Endothelial cell of umbilical vein (primary cell): ENCODE measurements around the gene ZNF232. TPM values are rescaled to one million over a fixed set of nuclear protein-coding genes. Genes with fewer than 3 reads are reported as not detected.

ENCODE experiments used
- BruUV-seq: library from RNA; stranded (reverse); fragments of 400-500 nt; replicated peaks from 2 replicates; lab custom pipeline; 2021; lab: Mats Ljungman, UMichigan
- CTCF ChIA-PET: fragments of 300-600, 350-600 bp; sonication (Branson Sonifier 250); formaldehyde crosslinking; loops from one replicate; lab custom pipeline; 2021; ENCODE audit warnings: antibody characterized with exemption, inconsistent platforms; lab: Charles Lee
- POLR2A ChIA-PET: fragments of 300-600, 350-600 bp; sonication (Branson Sonifier 250); formaldehyde crosslinking; loops from one replicate; lab custom pipeline; 2021; ENCODE audit warnings: antibody characterized with exemption, inconsistent platforms; lab: Charles Lee
- DNase-seq: peaks from one replicate; pipeline ENCODE4 v3.0.0-alpha.2; 2011; ENCODE audit warnings: low read depth, low spot score
- FAIRE-seq: peaks from 2 replicates; lab custom pipeline; 2011; peaks lifted over from hg19 to GRCh38; lab: Jason Lieb, UNC
- H2AFZ ChIP-seq: 2 replicates; pipeline ENCODE4 v1.6.0; 2012; ENCODE audit warnings: low read depth, low read length, control low read depth, inconsistent platforms
- H3K27ac ChIP-seq: 2 replicates; pipeline ENCODE4 v1.5.1; 2011; ENCODE audit warnings: low read depth, mild to moderate bottlenecking, control low read depth, low read length, moderate library complexity; ENCODE audit not compliant: insufficient read depth
- H3K27me3 ChIP-seq, 2 experiments: 2 replicates each; pipeline versions ENCODE4 v1.6.0 to v1.6.1; 2011; ENCODE audit warnings: low read length in 2 of 2, mixed read lengths in 1 of 2; ENCODE audit not compliant: control insufficient read depth in 2 of 2, insufficient read depth in 2 of 2
- H3K36me3 ChIP-seq, 2 experiments: 2 replicates in 1 of 2; 3 replicates in 1 of 2; pipeline ENCODE4 v1.5.1; 2011; ENCODE audit warnings: low read length in 2 of 2, mild to moderate bottlenecking in 1 of 2, moderate library complexity in 1 of 2; ENCODE audit not compliant: control insufficient read depth in 2 of 2, insufficient read depth in 2 of 2; ENCODE audit errors: extremely low read depth in 1 of 2
- H3K4me1 ChIP-seq: 3 replicates; pipeline ENCODE4 v1.5.1; 2011; ENCODE audit warnings: mild to moderate bottlenecking, low read length; ENCODE audit not compliant: control insufficient read depth, insufficient read depth; ENCODE audit errors: extremely low read depth
- H3K4me2 ChIP-seq: 2 replicates; pipeline ENCODE4 v1.6.1; 2011; ENCODE audit warnings: low read length, control low read depth, mixed read lengths; ENCODE audit not compliant: insufficient read depth
- H3K4me3 ChIP-seq, 3 experiments: fragments of 200-600 bp in 1 of 3; sonication (generic), shearing (Covaris generic) in 1 of 3; replicated peaks in 1 of 3; 2 replicates each; pipeline ENCODE4 v1.5.1; 2011 to 2016; ENCODE audit warnings: control low read depth in 3 of 3, low read length in 3 of 3, mild to moderate bottlenecking in 2 of 3, inconsistent platforms in 1 of 3, low read depth in 1 of 3, moderate library complexity in 1 of 3; ENCODE audit not compliant: insufficient read depth in 1 of 3
- H3K79me2 ChIP-seq: 2 replicates; pipeline ENCODE4 v1.6.0; 2012; ENCODE audit warnings: low read length, inconsistent platforms; ENCODE audit not compliant: control insufficient read depth, insufficient read depth
- H3K9ac ChIP-seq: replicated peaks from 2 replicates; pipeline ENCODE3; 2011; ENCODE audit warnings: low read length, control low read depth; ENCODE audit not compliant: insufficient read depth; ENCODE audit errors: extremely low read depth
- H3K9me1 ChIP-seq: replicated peaks from 3 replicates; pipeline ENCODE4 v1.6.0; 2011; ENCODE audit warnings: mild to moderate bottlenecking, low read length; ENCODE audit not compliant: control insufficient read depth, insufficient read depth; ENCODE audit errors: extremely low read depth
- H3K9me3 ChIP-seq: replicated peaks from 2 replicates; pipeline ENCODE4 v1.5.1; 2012; ENCODE audit warnings: low read length, inconsistent platforms; ENCODE audit not compliant: control insufficient read depth, insufficient read depth
- H4K20me1 ChIP-seq: replicated peaks from 2 replicates; pipeline ENCODE3; 2011; ENCODE audit warnings: mild to moderate bottlenecking, low read length; ENCODE audit not compliant: control insufficient read depth, insufficient read depth; ENCODE audit errors: extremely low read depth
- EZH2 ChIP-seq: IDR thresholded peaks from 2 replicates; pipeline ENCODE4 v1.6.1; 2012; ENCODE audit warnings: borderline replicate concordance, low read depth, mild to moderate bottlenecking, moderate library complexity, low read length, inconsistent platforms; ENCODE audit not compliant: severe bottlenecking
- FOS ChIP-seq: IDR thresholded peaks from 2 replicates; pipeline ENCODE4 v1.6.1; 2011; ENCODE audit warnings: mild to moderate bottlenecking, low read length, moderate library complexity, borderline replicate concordance; ENCODE audit not compliant: insufficient read depth
- GATA2 ChIP-seq: IDR thresholded peaks from 2 replicates; pipeline ENCODE4 v1.7.0; 2011; ENCODE audit warnings: low read depth, mild to moderate bottlenecking, moderate library complexity, mixed read lengths, low read length; ENCODE audit not compliant: insufficient read length, insufficient read depth
- JUN ChIP-seq: IDR thresholded peaks from 2 replicates; pipeline ENCODE4 v1.6.1; 2011; ENCODE audit warnings: borderline replicate concordance, low read depth; ENCODE audit not compliant: insufficient read length, insufficient read depth
- MAX ChIP-seq: IDR thresholded peaks from 2 replicates; pipeline ENCODE4 v1.6.1; 2011; ENCODE audit not compliant: insufficient read depth, insufficient read length
- MYC ChIP-seq: IDR thresholded peaks from one replicate; pipeline ENCODE4 v1.6.1; 2011; ENCODE audit warnings: mild to moderate bottlenecking, low read depth, low read length
- POLR2A ChIP-seq: IDR thresholded peaks from 2 replicates; pipeline ENCODE4 v1.6.1; 2012; ENCODE audit warnings: low read depth, mild to moderate bottlenecking, control low read depth, low read length
- POLR2AphosphoS5 ChIP-seq: IDR thresholded peaks from 2 replicates; pipeline ENCODE4 v1.6.1; 2012; ENCODE audit warnings: low read depth, mild to moderate bottlenecking, control low read depth, low read length, moderate library complexity; ENCODE audit not compliant: insufficient read depth
- dilution Hi-C: fragments of 300-500 bp; cut with MboI; formaldehyde crosslinking; loops from one replicate; pipeline ENCODE4 v1.15.0; 2019; ENCODE audit warnings: low sequenced_read_pairs; ENCODE audit not compliant: extremely low pct_ligation_motif_present
- intact Hi-C: fragments of 100-400 bp; cut with micrococcal nuclease; formaldehyde crosslinking; loops from one replicate; pipeline ENCODE4 v1.10.0; 2022
- polyA plus RNA-seq, 4 experiments: library from polyadenylated mRNA; depleted of rRNA in 3 of 4; stranded (reverse) in 3 of 4; unstranded in 1 of 4; fragments of >200 nt; gene quantifications; 2 replicates each; pipeline versions ENCODE4 v1.2.1 to v1.2.3, GENCODE V29; 2011 to 2012; ENCODE audit warnings: missing spikeins in 1 of 4
- small RNA-seq: library from RNA; depleted of rRNA; stranded (forward); fragments of <200 nt; gene quantifications from one replicate; pipeline ENCODE3, GENCODE V24; 2012; ENCODE audit warnings: low replicate concordance, low read depth; ENCODE audit not compliant: insufficient read depth, insufficient read length
- total RNA-seq: library from RNA; stranded (reverse); gene quantifications from 2 replicates; pipeline ENCODE4 v1.2.3, GENCODE V29; 2021
- TF ChIP-seq, protein P1 (sequence below), 2 donors: IDR thresholded peaks; 1 replicate in 1 of 2; 2 replicates in 1 of 2; pipeline ENCODE4 v1.5.1; 2011; ENCODE audit warnings: low read length in 2 of 2, mild to moderate bottlenecking in 2 of 2, moderate library complexity in 2 of 2, control low read depth in 1 of 2, inconsistent platforms in 1 of 2, low read depth in 1 of 2; ENCODE audit not compliant: insufficient read depth in 1 of 2; ENCODE audit errors: extremely low read depth in 1 of 2

ZNF232 gene
- total and polyA plus RNA-seq, 2 donors (not counting 3 experiments of a cell fraction or from before 2014, with no cell fraction given), result 3.1 to 9.9 TPM

DNA sequence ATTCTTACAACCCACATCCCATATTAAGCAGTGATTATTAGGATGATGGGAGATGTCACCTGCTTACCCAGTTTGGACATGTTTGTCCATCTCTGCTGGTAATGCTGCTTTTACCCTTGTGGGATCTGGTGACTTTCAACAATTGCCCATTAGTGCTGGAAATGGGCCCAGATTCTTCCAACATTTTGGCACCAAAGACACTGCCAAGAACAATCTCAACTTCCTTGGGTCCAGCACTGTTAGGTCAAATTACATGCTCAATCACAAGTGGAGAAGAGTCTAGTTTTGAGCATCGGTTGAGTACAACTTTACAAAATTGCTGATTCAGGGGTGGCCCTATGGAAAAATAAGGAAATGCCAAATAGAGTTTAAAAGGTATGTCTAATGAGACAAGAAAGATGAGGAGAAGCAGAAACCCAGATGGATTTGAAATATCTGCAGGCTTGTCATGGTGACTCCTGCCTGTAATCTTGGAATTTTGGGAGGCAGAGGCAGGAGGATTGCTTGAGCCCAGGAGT is 46.4 kb downstream of the ZNF232 start:
- Histone ChIP-seq H3K27ac (no peak overlapping the region), H4K20me1 (no peaks in the 10 kb centered on the region), H3K4me3 (no peak overlapping the region), H3K9me3 (no peaks in the 10 kb centered on the region), H3K4me2 (no peak overlapping the region), H3K4me1 (no peaks in the 10 kb centered on the region), H3K9ac (no peak overlapping the region), H3K79me2 (no peaks in the 10 kb centered on the region), H2AFZ (no peak overlapping the region), H3K27me3 (no peaks in the 10 kb centered on the region), H3K9me1 (no peaks in the 10 kb centered on the region), H3K36me3 (no peaks in the 10 kb centered on the region)
- TF ChIP-seq EZH2, result no peak
- TF ChIP-seq, protein P1, sequence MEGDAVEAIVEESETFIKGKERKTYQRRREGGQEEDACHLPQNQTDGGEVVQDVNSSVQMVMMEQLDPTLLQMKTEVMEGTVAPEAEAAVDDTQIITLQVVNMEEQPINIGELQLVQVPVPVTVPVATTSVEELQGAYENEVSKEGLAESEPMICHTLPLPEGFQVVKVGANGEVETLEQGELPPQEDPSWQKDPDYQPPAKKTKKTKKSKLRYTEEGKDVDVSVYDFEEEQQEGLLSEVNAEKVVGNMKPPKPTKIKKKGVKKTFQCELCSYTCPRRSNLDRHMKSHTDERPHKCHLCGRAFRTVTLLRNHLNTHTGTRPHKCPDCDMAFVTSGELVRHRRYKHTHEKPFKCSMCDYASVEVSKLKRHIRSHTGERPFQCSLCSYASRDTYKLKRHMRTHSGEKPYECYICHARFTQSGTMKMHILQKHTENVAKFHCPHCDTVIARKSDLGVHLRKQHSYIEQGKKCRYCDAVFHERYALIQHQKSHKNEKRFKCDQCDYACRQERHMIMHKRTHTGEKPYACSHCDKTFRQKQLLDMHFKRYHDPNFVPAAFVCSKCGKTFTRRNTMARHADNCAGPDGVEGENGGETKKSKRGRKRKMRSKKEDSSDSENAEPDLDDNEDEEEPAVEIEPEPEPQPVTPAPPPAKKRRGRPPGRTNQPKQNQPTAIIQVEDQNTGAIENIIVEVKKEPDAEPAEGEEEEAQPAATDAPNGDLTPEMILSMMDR (IDR thresholded peaks at IDR 0.05; ENCODE audit: extremely low read depth in 1 of 2, insufficient read depth in 1 of 2, low read depth in 1 of 2, low read length in 2 of 2), result no peak
- no peak for TF ChIP-seq POLR2A
- no peak for TF ChIP-seq FOS
- no peak for TF ChIP-seq JUN
- TF ChIP-seq GATA2, result no peak
- TF ChIP-seq MYC, result no peak
- TF ChIP-seq MAX, result no peak
- no peak for TF ChIP-seq POLR2AphosphoS5
- DNase-seq, result no peak
- POLR2A ChIA-PET, result no interaction called here
- dilution Hi-C loops, result no loop called here
- FAIRE-seq, result no peak
- BruUV-seq, result no TSS peak
- intact Hi-C loops, result no loop called here
- CTCF ChIA-PET, result interaction anchor here (5.5 kb wide), 1 partner anchor 156 kb away, joined by 71 read pairs; no protein-coding TSS in a partner anchor

Small RNA genes lying within 50 kb of the gene (small RNA-seq; reads per million reads assigned to genes)
- not detected for gene AC012146.4

Other genes starting within 250 kb of the ZNF232 start
- 1.0 and 1.5 TPM in 2 replicates for gene C17orf107, start 212.3 kb downstream of the ZNF232 start, total RNA-seq
- gene C17orf107, start 212.3 kb downstream of the ZNF232 start, polyA plus RNA-seq, result 0.68 and 0.86 TPM in 2 replicates
- gene CHRNE, start 208.8 kb downstream of the ZNF232 start, total RNA-seq, result 0.76 and 0.84 TPM in 2 replicates
- gene CHRNE, start 208.8 kb downstream of the ZNF232 start, polyA plus RNA-seq, result 1.1 and 1.3 TPM in 2 replicates
- gene GP1BA, start 179.6 kb downstream of the ZNF232 start, total RNA-seq, result not detected in 2 replicates
- not detected in 2 replicates for gene GP1BA, start 179.6 kb downstream of the ZNF232 start, polyA plus RNA-seq
- gene SLC25A11, start 171.8 kb downstream of the ZNF232 start, total RNA-seq, result 50.2 and 58.2 TPM in 2 replicates
- 95.2 and 110 TPM in 2 replicates for gene SLC25A11, start 171.8 kb downstream of the ZNF232 start, polyA plus RNA-seq
- gene RNF167, start 171.6 kb downstream of the ZNF232 start, total RNA-seq, result 60.2 and 61.0 TPM in 2 replicates
- 87.6 and 121 TPM in 2 replicates for gene RNF167, start 171.6 kb downstream of the ZNF232 start, polyA plus RNA-seq
- gene PFN1, start 163.3 kb downstream of the ZNF232 start, total RNA-seq, result 1,167 and 1,191 TPM in 2 replicates
- gene PFN1, start 163.3 kb downstream of the ZNF232 start, polyA plus RNA-seq, result 1,577 and 1,770 TPM in 2 replicates
- 5.1 and 5.5 TPM in 2 replicates for gene ENO3, start 160.8 kb downstream of the ZNF232 start, total RNA-seq
- 5.9 and 6.5 TPM in 2 replicates for gene ENO3, start 160.8 kb downstream of the ZNF232 start, polyA plus RNA-seq
- 65.1 and 75.2 TPM in 2 replicates for gene SPAG7, start 144.1 kb downstream of the ZNF232 start, total RNA-seq
- 58.4 and 68.6 TPM in 2 replicates for gene SPAG7, start 144.1 kb downstream of the ZNF232 start, polyA plus RNA-seq
- gene CAMTA2, start 124.2 kb downstream of the ZNF232 start, total RNA-seq, result 51.0 and 56.7 TPM in 2 replicates
- gene CAMTA2, start 124.2 kb downstream of the ZNF232 start, polyA plus RNA-seq, result 33.8 and 47.2 TPM in 2 replicates
- gene INCA1, start 114.4 kb downstream of the ZNF232 start, total RNA-seq, result 0.71 and 1.0 TPM in 2 replicates
- 0.99 and 1.0 TPM in 2 replicates for gene INCA1, start 114.4 kb downstream of the ZNF232 start, polyA plus RNA-seq
- gene KIF1C, start 113.9 kb downstream of the ZNF232 start, total RNA-seq, result 171 and 174 TPM in 2 replicates
- gene KIF1C, start 113.9 kb downstream of the ZNF232 start, polyA plus RNA-seq, result 33.6 and 33.9 TPM in 2 replicates
- gene SLC52A1, start 76.5 kb downstream of the ZNF232 start, total RNA-seq, result not detected in 2 replicates
- 0.04 and 0.08 TPM in 2 replicates for gene SLC52A1, start 76.5 kb downstream of the ZNF232 start, polyA plus RNA-seq
- 1.4 and 1.7 TPM in 2 replicates for gene ZFP3, start 33.4 kb downstream of the ZNF232 start, total RNA-seq
- 1.7 and 1.8 TPM in 2 replicates for gene ZFP3, start 33.4 kb downstream of the ZNF232 start, polyA plus RNA-seq
- 0.07 and 0.15 TPM in 2 replicates for gene USP6, start 4.2 kb upstream of the ZNF232 start, total RNA-seq
- gene USP6, start 4.2 kb upstream of the ZNF232 start, polyA plus RNA-seq, result under 0.01 and 0.02 TPM in 2 replicates
- 5.0 and 5.8 TPM in 2 replicates for gene ZNF594, start 80.0 kb upstream of the ZNF232 start, total RNA-seq
- gene ZNF594, start 80.0 kb upstream of the ZNF232 start, polyA plus RNA-seq, result 1.0 and 1.2 TPM in 2 replicates
- gene SCIMP, start 123.0 kb upstream of the ZNF232 start, total RNA-seq, result not detected in 2 replicates
- gene SCIMP, start 123.0 kb upstream of the ZNF232 start, polyA plus RNA-seq, result not detected in 2 replicates
- gene RABEP1, start 170.4 kb upstream of the ZNF232 start, total RNA-seq, result 54.8 and 55.3 TPM in 2 replicates
- 8.9 and 10.1 TPM in 2 replicates for gene RABEP1, start 170.4 kb upstream of the ZNF232 start, polyA plus RNA-seq